ENCODE results near the gene ZBTB8A. TPM values are rescaled to one million over a fixed set of nuclear protein-coding genes. Genes with fewer than 3 reads are reported as not detected.
"Not testable (repeated sequence)": the region's sequence is repeated elsewhere in the genome, so short reads cannot be mapped to it uniquely, and the experiment has no call there.

Gene ZBTB8A
- total and polyA plus RNA-seq, 4 donors: 0.93 to 3.3 (median 1.3) TPM

DNA sequence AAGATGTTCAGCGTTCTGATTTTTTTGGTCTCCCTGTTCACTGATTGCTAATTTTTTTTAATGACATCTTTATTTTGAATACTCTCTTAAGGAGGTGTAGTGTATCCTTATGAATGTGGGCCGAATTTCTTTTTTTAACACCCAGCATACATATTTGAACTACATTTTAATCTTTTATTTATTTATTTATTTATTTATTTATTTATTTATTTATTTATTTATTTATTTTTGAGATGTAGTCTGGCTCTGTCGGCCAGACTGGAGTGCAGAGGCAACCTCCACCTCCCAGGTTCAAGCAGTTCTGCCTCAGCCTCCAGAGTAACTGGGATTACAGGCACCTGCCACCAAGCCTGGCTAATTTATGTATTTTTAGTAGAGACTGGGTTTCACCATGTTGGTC is 15.1 kb downstream of the ZBTB8A start:
- TF ChIP-seq JUND (IDR thresholded peaks at IDR 0.05): no peak
- TF ChIP-seq FOXA2 (IDR thresholded peaks at IDR 0.05): no peak
- TF ChIP-seq, protein P1, sequence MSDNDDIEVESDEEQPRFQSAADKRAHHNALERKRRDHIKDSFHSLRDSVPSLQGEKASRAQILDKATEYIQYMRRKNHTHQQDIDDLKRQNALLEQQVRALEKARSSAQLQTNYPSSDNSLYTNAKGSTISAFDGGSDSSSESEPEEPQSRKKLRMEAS (IDR thresholded peaks at IDR 0.05): no peak
- Histone ChIP-seq H3K27ac (ENCODE audit: low read depth in 1 of 2, low read length in 2 of 2) (no peak overlapping the region), H3K36me3 (ENCODE audit: control insufficient read depth in 4 of 4, insufficient read depth in 3 of 4, low read depth in 1 of 4, low read length in 3 of 4) (no peaks in the 10 kb centered on the region), H3K27me3 (ENCODE audit: control insufficient read depth in 4 of 4, insufficient read depth in 4 of 4, low read length in 3 of 4) (no peaks in the 10 kb centered on the region), H3K4me3 (ENCODE audit: low read depth in 1 of 3, low read length in 3 of 3) (no peak overlapping the region), H3K9me3 (ENCODE audit: control insufficient read depth in 4 of 4, low read length in 3 of 4) (no peaks in the 10 kb centered on the region), H3K9ac (ENCODE audit: low read depth in 1 of 2, low read length in 2 of 2) (no peak overlapping the region), H3K4me1 (ENCODE audit: control insufficient read depth in 4 of 4, insufficient read depth in 4 of 4, low read length in 3 of 4) (no peaks in the 10 kb centered on the region)
- DNase-seq (ENCODE audit: low spot score): no peak
- WGBS: 96% methylated on average over 3 of the region's 3 CpGs

DNA sequence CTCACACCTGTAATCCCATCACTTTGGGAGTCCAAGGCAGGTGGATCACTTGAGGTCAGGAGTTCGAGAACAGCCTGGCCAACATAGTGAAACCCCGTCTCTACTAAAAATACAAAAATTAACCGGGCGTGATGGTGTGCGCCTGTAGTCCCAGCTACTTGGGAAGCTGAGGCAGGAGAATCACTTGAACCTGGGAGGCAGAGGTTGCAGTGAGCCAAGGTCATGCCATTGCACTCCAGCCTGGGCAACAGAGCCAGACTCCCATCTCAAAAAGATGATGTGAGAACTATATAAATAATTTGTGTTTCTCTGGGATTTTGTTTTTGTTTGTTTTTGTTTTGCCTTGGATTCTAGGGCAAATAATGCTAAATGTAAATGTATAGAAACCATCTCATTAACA is 17.8 kb downstream of the ZBTB8A start:
- not testable (repeated sequence) for H3K4me3 ChIP-seq (ENCODE audit: low read depth in 1 of 3, low read length in 3 of 3); DNase-seq (ENCODE audit: low spot score); H3K9ac ChIP-seq (ENCODE audit: low read depth in 1 of 2, low read length in 2 of 2); H3K9me3 ChIP-seq (ENCODE audit: control insufficient read depth in 4 of 4, low read length in 3 of 4); H3K27ac ChIP-seq (ENCODE audit: low read depth in 1 of 2, low read length in 2 of 2); H3K27me3 ChIP-seq (ENCODE audit: control insufficient read depth in 4 of 4, insufficient read depth in 4 of 4, low read length in 3 of 4); H3K36me3 ChIP-seq (ENCODE audit: control insufficient read depth in 4 of 4, insufficient read depth in 3 of 4, low read depth in 1 of 4, low read length in 3 of 4); H3K4me1 ChIP-seq (ENCODE audit: control insufficient read depth in 4 of 4, insufficient read depth in 4 of 4, low read length in 3 of 4)
- 98% methylated on average over 5 of the region's 5 CpGs for WGBS

DNA sequence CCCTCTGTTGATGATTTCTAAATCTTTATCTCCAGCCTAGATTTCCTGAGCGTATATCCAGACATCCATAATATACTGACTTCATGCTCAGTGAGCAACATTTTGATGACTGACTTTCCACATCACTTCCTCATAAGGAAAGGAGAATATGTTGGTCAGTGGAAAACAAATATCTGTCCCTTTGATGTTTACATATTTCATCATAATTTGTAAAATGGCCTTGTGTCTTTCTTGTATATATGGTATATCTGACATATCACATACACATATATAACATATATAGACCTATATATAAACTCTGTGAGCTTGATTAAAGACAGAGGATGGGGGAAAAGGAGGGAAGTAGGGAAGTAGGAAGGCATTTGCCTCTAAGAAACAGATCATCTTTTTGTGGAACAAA is 18.6 kb downstream of the ZBTB8A start:
- Histone ChIP-seq H3K27me3 (ENCODE audit: control insufficient read depth in 4 of 4, insufficient read depth in 4 of 4, low read length in 3 of 4) (no peaks in the 10 kb centered on the region), H3K4me3 (ENCODE audit: low read depth in 1 of 3, low read length in 3 of 3) (no peak overlapping the region), H3K36me3 (ENCODE audit: control insufficient read depth in 4 of 4, insufficient read depth in 3 of 4, low read depth in 1 of 4, low read length in 3 of 4) (peaks cover 0 to 6% (median 0%) of the 10 kb centered on the region in 4 donors), H3K9ac (ENCODE audit: low read depth in 1 of 2, low read length in 2 of 2) (no peak overlapping the region), H3K27ac (ENCODE audit: low read depth in 1 of 2, low read length in 2 of 2) (no peak overlapping the region), H3K9me3 (ENCODE audit: control insufficient read depth in 4 of 4, low read length in 3 of 4) (no peaks in the 10 kb centered on the region), H3K4me1 (ENCODE audit: control insufficient read depth in 4 of 4, insufficient read depth in 4 of 4, low read length in 3 of 4) (no peaks in the 10 kb centered on the region)
- TF ChIP-seq RXRA (IDR thresholded peaks at IDR 0.05) (no peak), SP1 (IDR thresholded peaks at IDR 0.05) (no peak), FOXA2 (IDR thresholded peaks at IDR 0.05) (no peak), YY1 (IDR thresholded peaks at IDR 0.05) (no peak), FOXA1 (IDR thresholded peaks at IDR 0.05) (no peak), GABPA (IDR thresholded peaks at IDR 0.05 in 1 of 2, conservative IDR thresholded peaks at IDR 0.05 in 1 of 2) (no peak), EGR1 (IDR thresholded peaks at IDR 0.05; ENCODE audit: low read depth in 2 of 2) (no peak), HNF4A (conservative IDR thresholded peaks at IDR 0.05) (no peak), JUND (IDR thresholded peaks at IDR 0.05) (no peak), RAD21 (IDR thresholded peaks at IDR 0.05) (no peak), NR2F2 (IDR thresholded peaks at IDR 0.05) (no peak), HNF4G (IDR thresholded peaks at IDR 0.05) (no peak), TAF1 (conservative IDR thresholded peaks at IDR 0.05) (no peak)
- TF ChIP-seq, protein P2, sequence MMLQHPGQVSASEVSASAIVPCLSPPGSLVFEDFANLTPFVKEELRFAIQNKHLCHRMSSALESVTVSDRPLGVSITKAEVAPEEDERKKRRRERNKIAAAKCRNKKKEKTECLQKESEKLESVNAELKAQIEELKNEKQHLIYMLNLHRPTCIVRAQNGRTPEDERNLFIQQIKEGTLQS (IDR thresholded peaks at IDR 0.05): no peak
- TF ChIP-seq, protein P3, sequence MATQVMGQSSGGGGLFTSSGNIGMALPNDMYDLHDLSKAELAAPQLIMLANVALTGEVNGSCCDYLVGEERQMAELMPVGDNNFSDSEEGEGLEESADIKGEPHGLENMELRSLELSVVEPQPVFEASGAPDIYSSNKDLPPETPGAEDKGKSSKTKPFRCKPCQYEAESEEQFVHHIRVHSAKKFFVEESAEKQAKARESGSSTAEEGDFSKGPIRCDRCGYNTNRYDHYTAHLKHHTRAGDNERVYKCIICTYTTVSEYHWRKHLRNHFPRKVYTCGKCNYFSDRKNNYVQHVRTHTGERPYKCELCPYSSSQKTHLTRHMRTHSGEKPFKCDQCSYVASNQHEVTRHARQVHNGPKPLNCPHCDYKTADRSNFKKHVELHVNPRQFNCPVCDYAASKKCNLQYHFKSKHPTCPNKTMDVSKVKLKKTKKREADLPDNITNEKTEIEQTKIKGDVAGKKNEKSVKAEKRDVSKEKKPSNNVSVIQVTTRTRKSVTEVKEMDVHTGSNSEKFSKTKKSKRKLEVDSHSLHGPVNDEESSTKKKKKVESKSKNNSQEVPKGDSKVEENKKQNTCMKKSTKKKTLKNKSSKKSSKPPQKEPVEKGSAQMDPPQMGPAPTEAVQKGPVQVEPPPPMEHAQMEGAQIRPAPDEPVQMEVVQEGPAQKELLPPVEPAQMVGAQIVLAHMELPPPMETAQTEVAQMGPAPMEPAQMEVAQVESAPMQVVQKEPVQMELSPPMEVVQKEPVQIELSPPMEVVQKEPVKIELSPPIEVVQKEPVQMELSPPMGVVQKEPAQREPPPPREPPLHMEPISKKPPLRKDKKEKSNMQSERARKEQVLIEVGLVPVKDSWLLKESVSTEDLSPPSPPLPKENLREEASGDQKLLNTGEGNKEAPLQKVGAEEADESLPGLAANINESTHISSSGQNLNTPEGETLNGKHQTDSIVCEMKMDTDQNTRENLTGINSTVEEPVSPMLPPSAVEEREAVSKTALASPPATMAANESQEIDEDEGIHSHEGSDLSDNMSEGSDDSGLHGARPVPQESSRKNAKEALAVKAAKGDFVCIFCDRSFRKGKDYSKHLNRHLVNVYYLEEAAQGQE (IDR thresholded peaks at IDR 0.05): no peak
- TF ChIP-seq, protein P4, sequence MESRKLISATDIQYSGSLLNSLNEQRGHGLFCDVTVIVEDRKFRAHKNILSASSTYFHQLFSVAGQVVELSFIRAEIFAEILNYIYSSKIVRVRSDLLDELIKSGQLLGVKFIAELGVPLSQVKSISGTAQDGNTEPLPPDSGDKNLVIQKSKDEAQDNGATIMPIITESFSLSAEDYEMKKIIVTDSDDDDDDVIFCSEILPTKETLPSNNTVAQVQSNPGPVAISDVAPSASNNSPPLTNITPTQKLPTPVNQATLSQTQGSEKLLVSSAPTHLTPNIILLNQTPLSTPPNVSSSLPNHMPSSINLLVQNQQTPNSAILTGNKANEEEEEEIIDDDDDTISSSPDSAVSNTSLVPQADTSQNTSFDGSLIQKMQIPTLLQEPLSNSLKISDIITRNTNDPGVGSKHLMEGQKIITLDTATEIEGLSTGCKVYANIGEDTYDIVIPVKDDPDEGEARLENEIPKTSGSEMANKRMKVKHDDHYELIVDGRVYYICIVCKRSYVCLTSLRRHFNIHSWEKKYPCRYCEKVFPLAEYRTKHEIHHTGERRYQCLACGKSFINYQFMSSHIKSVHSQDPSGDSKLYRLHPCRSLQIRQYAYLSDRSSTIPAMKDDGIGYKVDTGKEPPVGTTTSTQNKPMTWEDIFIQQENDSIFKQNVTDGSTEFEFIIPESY (IDR thresholded peaks at IDR 0.05): no peak
- TF ChIP-seq, protein P1 (IDR thresholded peaks at IDR 0.05): no peak
- TF ChIP-seq, protein P5, sequence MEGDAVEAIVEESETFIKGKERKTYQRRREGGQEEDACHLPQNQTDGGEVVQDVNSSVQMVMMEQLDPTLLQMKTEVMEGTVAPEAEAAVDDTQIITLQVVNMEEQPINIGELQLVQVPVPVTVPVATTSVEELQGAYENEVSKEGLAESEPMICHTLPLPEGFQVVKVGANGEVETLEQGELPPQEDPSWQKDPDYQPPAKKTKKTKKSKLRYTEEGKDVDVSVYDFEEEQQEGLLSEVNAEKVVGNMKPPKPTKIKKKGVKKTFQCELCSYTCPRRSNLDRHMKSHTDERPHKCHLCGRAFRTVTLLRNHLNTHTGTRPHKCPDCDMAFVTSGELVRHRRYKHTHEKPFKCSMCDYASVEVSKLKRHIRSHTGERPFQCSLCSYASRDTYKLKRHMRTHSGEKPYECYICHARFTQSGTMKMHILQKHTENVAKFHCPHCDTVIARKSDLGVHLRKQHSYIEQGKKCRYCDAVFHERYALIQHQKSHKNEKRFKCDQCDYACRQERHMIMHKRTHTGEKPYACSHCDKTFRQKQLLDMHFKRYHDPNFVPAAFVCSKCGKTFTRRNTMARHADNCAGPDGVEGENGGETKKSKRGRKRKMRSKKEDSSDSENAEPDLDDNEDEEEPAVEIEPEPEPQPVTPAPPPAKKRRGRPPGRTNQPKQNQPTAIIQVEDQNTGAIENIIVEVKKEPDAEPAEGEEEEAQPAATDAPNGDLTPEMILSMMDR (IDR thresholded peaks at IDR 0.05; ENCODE audit: low read depth, low read length, missing input control): no peak
- WGBS: 99% methylated on average over 1 of the region's 1 CpG
- no peak for DNase-seq (ENCODE audit: low spot score)
